Endothelial cell of umbilical vein (primary cell): ENCODE results near the gene TTYH2. TPM values are rescaled to one million over a fixed set of nuclear protein-coding genes. Genes with fewer than 3 reads are reported as not detected.

ENCODE experiments used
- BruUV-seq: library from RNA; stranded (reverse); fragments of 400-500 nt; replicated peaks from 2 replicates; lab custom pipeline; 2021; lab: Mats Ljungman, UMichigan
- CTCF ChIA-PET: fragments of 300-600, 350-600 bp; sonication (Branson Sonifier 250); formaldehyde crosslinking; loops from one replicate; lab custom pipeline; 2021; ENCODE audit warnings: antibody characterized with exemption, inconsistent platforms; lab: Charles Lee
- POLR2A ChIA-PET: fragments of 300-600, 350-600 bp; sonication (Branson Sonifier 250); formaldehyde crosslinking; loops from one replicate; lab custom pipeline; 2021; ENCODE audit warnings: antibody characterized with exemption, inconsistent platforms; lab: Charles Lee
- DNase-seq: peaks from one replicate; pipeline ENCODE4 v3.0.0-alpha.2; 2011; ENCODE audit warnings: low read depth, low spot score
- FAIRE-seq: peaks from 2 replicates; lab custom pipeline; 2011; peaks lifted over from hg19 to GRCh38; lab: Jason Lieb, UNC
- H2AFZ ChIP-seq: 2 replicates; pipeline ENCODE4 v1.6.0; 2012; ENCODE audit warnings: low read depth, low read length, control low read depth, inconsistent platforms
- H3K27ac ChIP-seq: 2 replicates; pipeline ENCODE4 v1.5.1; 2011; ENCODE audit warnings: low read depth, mild to moderate bottlenecking, control low read depth, low read length, moderate library complexity; ENCODE audit not compliant: insufficient read depth
- H3K27me3 ChIP-seq, 2 experiments: 2 replicates each; pipeline versions ENCODE4 v1.6.0 to v1.6.1; 2011; ENCODE audit warnings: low read length in 2 of 2, mixed read lengths in 1 of 2; ENCODE audit not compliant: control insufficient read depth in 2 of 2, insufficient read depth in 2 of 2
- H3K36me3 ChIP-seq, 2 experiments: 2 replicates in 1 of 2; 3 replicates in 1 of 2; pipeline ENCODE4 v1.5.1; 2011; ENCODE audit warnings: low read length in 2 of 2, mild to moderate bottlenecking in 1 of 2, moderate library complexity in 1 of 2; ENCODE audit not compliant: control insufficient read depth in 2 of 2, insufficient read depth in 2 of 2; ENCODE audit errors: extremely low read depth in 1 of 2
- H3K4me1 ChIP-seq: 3 replicates; pipeline ENCODE4 v1.5.1; 2011; ENCODE audit warnings: mild to moderate bottlenecking, low read length; ENCODE audit not compliant: control insufficient read depth, insufficient read depth; ENCODE audit errors: extremely low read depth
- H3K4me2 ChIP-seq: 2 replicates; pipeline ENCODE4 v1.6.1; 2011; ENCODE audit warnings: low read length, control low read depth, mixed read lengths; ENCODE audit not compliant: insufficient read depth
- H3K4me3 ChIP-seq, 3 experiments: fragments of 200-600 bp in 1 of 3; sonication (generic), shearing (Covaris generic) in 1 of 3; replicated peaks in 1 of 3; 2 replicates each; pipeline ENCODE4 v1.5.1; 2011 to 2016; ENCODE audit warnings: control low read depth in 3 of 3, low read length in 3 of 3, mild to moderate bottlenecking in 2 of 3, inconsistent platforms in 1 of 3, low read depth in 1 of 3, moderate library complexity in 1 of 3; ENCODE audit not compliant: insufficient read depth in 1 of 3
- H3K79me2 ChIP-seq: 2 replicates; pipeline ENCODE4 v1.6.0; 2012; ENCODE audit warnings: low read length, inconsistent platforms; ENCODE audit not compliant: control insufficient read depth, insufficient read depth
- H3K9ac ChIP-seq: replicated peaks from 2 replicates; pipeline ENCODE3; 2011; ENCODE audit warnings: low read length, control low read depth; ENCODE audit not compliant: insufficient read depth; ENCODE audit errors: extremely low read depth
- H3K9me1 ChIP-seq: replicated peaks from 3 replicates; pipeline ENCODE4 v1.6.0; 2011; ENCODE audit warnings: mild to moderate bottlenecking, low read length; ENCODE audit not compliant: control insufficient read depth, insufficient read depth; ENCODE audit errors: extremely low read depth
- H3K9me3 ChIP-seq: replicated peaks from 2 replicates; pipeline ENCODE4 v1.5.1; 2012; ENCODE audit warnings: low read length, inconsistent platforms; ENCODE audit not compliant: control insufficient read depth, insufficient read depth
- H4K20me1 ChIP-seq: replicated peaks from 2 replicates; pipeline ENCODE3; 2011; ENCODE audit warnings: mild to moderate bottlenecking, low read length; ENCODE audit not compliant: control insufficient read depth, insufficient read depth; ENCODE audit errors: extremely low read depth
- CTCF ChIP-seq, 2 donors: IDR thresholded peaks; 1 replicate in 1 of 2; 2 replicates in 1 of 2; pipeline ENCODE4 v1.5.1; 2011; ENCODE audit warnings: low read length in 2 of 2, mild to moderate bottlenecking in 2 of 2, moderate library complexity in 2 of 2, control low read depth in 1 of 2, inconsistent platforms in 1 of 2, low read depth in 1 of 2; ENCODE audit not compliant: insufficient read depth in 1 of 2; ENCODE audit errors: extremely low read depth in 1 of 2
- EZH2 ChIP-seq: IDR thresholded peaks from 2 replicates; pipeline ENCODE4 v1.6.1; 2012; ENCODE audit warnings: borderline replicate concordance, low read depth, mild to moderate bottlenecking, moderate library complexity, low read length, inconsistent platforms; ENCODE audit not compliant: severe bottlenecking
- FOS ChIP-seq: IDR thresholded peaks from 2 replicates; pipeline ENCODE4 v1.6.1; 2011; ENCODE audit warnings: mild to moderate bottlenecking, low read length, moderate library complexity, borderline replicate concordance; ENCODE audit not compliant: insufficient read depth
- GATA2 ChIP-seq: IDR thresholded peaks from 2 replicates; pipeline ENCODE4 v1.7.0; 2011; ENCODE audit warnings: low read depth, mild to moderate bottlenecking, moderate library complexity, mixed read lengths, low read length; ENCODE audit not compliant: insufficient read length, insufficient read depth
- JUN ChIP-seq: IDR thresholded peaks from 2 replicates; pipeline ENCODE4 v1.6.1; 2011; ENCODE audit warnings: borderline replicate concordance, low read depth; ENCODE audit not compliant: insufficient read length, insufficient read depth
- MAX ChIP-seq: IDR thresholded peaks from 2 replicates; pipeline ENCODE4 v1.6.1; 2011; ENCODE audit not compliant: insufficient read depth, insufficient read length
- MYC ChIP-seq: IDR thresholded peaks from one replicate; pipeline ENCODE4 v1.6.1; 2011; ENCODE audit warnings: mild to moderate bottlenecking, low read depth, low read length
- POLR2A ChIP-seq: IDR thresholded peaks from 2 replicates; pipeline ENCODE4 v1.6.1; 2012; ENCODE audit warnings: low read depth, mild to moderate bottlenecking, control low read depth, low read length
- POLR2AphosphoS5 ChIP-seq: IDR thresholded peaks from 2 replicates; pipeline ENCODE4 v1.6.1; 2012; ENCODE audit warnings: low read depth, mild to moderate bottlenecking, control low read depth, low read length, moderate library complexity; ENCODE audit not compliant: insufficient read depth
- dilution Hi-C: fragments of 300-500 bp; cut with MboI; formaldehyde crosslinking; loops from one replicate; pipeline ENCODE4 v1.15.0; 2019; ENCODE audit warnings: low sequenced_read_pairs; ENCODE audit not compliant: extremely low pct_ligation_motif_present
- intact Hi-C: fragments of 100-400 bp; cut with micrococcal nuclease; formaldehyde crosslinking; loops from one replicate; pipeline ENCODE4 v1.10.0; 2022
- polyA plus RNA-seq, 4 experiments: library from polyadenylated mRNA; depleted of rRNA in 3 of 4; stranded (reverse) in 3 of 4; unstranded in 1 of 4; fragments of >200 nt; gene quantifications; 2 replicates each; pipeline versions ENCODE4 v1.2.1 to v1.2.3, GENCODE V29; 2011 to 2012; ENCODE audit warnings: missing spikeins in 1 of 4
- total RNA-seq: library from RNA; stranded (reverse); gene quantifications from 2 replicates; pipeline ENCODE4 v1.2.3, GENCODE V29; 2021

The TTYH2 gene
- total and polyA plus RNA-seq, 2 donors (not counting 3 experiments of a cell fraction or from before 2014, with no cell fraction given) = 0.75 to 2.0 TPM

- H3K9me3 ChIP-seq = no peaks in the 10 kb centered on the region
- H3K27me3 ChIP-seq = no peaks in the 10 kb centered on the region
- FAIRE-seq = no peak
- CTCF ChIA-PET = no interaction called here
- no peak overlapping the region for H3K4me3 ChIP-seq
- dilution Hi-C loops = no loop called here
- no peaks in the 10 kb centered on the region for H3K36me3 ChIP-seq
- H3K9ac ChIP-seq = no peak overlapping the region
- POLR2A ChIA-PET = no interaction called here
- H3K4me1 ChIP-seq = no peaks in the 10 kb centered on the region
- BruUV-seq = no TSS peak
- no peaks in the 10 kb centered on the region for H4K20me1 ChIP-seq
- H3K4me2 ChIP-seq = no peak overlapping the region
- no peaks in the 10 kb centered on the region for H3K9me1 ChIP-seq
- TF ChIP-seq FOS (no peak), CTCF (IDR thresholded peaks at IDR 0.05; ENCODE audit: extremely low read depth in 1 of 2, insufficient read depth in 1 of 2, low read depth in 1 of 2, low read length in 2 of 2) (no peak), POLR2A (no peak), POLR2AphosphoS5 (no peak), MAX (no peak), EZH2 (no peak), JUN (no peak), MYC (no peak), GATA2 (no peak)
- DNase-seq = no peak
- no peak overlapping the region for H3K27ac ChIP-seq
- H3K79me2 ChIP-seq = no peaks in the 10 kb centered on the region
- H2AFZ ChIP-seq = no peak overlapping the region
- intact Hi-C loops = no loop called here
Measured at GRCh38 chr17:74244128-74244527, 30.8 kb downstream of the TTYH2 start.
